ENCODE measurements around the gene ARHGAP8.
"Not testable (repeated sequence)": the region's sequence is repeated elsewhere in the genome, so short reads cannot be mapped to it uniquely, and the experiment has no call there.

ARHGAP8 gene

GRCh38 chr22:44855855-44856254 lies 103.5 kb downstream of the ARHGAP8 start:
- DNase-seq (ENCODE audit: low read depth in 2 of 2), result no peak

DNA sequence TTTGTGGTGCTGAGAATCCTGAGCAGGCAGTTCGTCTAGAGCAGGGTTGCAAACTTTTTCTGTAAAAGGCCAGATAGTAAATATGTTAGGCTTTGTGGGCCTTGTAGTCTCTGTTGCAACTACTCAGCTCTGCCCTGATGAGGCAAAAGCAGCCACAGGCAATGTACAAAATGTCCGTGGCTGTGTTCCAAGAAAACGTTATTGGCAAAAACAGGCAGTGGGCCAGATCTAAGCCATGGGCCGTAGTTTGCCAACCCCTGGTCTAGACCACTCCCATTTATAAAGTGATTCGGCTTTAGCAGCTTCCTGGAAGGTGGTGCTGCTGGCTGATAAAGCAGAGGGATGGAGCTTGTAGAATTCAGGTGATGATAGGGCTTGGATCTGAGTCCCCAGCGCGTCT lies 106.4 kb downstream of the ARHGAP8 start:
- DNase-seq (ENCODE audit: low read depth in 2 of 2), result not testable (repeated sequence)

- DNase-seq (ENCODE audit: low read depth in 2 of 2), result no peak
Measured at GRCh38 chr22:44859641-44860040, 107.3 kb downstream of the ARHGAP8 start.

DNA sequence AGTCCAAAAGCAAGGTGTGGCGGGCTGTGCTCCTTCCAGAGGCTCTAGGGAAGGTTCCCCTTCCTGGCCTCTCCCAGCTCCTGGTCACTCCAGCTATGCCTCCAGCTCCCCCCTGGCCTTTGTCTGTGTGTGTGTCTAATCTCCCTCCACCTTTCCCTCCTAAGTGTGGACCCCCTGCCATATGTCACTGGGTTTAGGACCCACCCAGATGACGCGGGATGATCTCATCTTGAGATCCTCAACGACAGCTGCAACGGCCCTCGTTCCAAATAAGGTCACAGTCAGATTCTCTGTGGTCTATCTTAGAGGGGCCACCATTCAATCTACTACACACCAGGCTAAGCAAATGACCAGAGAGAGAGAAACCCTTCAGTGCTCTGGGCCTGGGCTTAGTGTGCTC lies 107.9 kb downstream of the ARHGAP8 start:
- DNase-seq (ENCODE audit: low read depth in 2 of 2), result no peak

GRCh38 chr22:44861245-44861644 lies 108.9 kb downstream of the ARHGAP8 start:
- no peak for DNase-seq (ENCODE audit: low read depth in 2 of 2)

GRCh38 chr22:44862281-44862680 lies 109.9 kb downstream of the ARHGAP8 start:
- no peak for DNase-seq (ENCODE audit: low read depth in 2 of 2)

DNA sequence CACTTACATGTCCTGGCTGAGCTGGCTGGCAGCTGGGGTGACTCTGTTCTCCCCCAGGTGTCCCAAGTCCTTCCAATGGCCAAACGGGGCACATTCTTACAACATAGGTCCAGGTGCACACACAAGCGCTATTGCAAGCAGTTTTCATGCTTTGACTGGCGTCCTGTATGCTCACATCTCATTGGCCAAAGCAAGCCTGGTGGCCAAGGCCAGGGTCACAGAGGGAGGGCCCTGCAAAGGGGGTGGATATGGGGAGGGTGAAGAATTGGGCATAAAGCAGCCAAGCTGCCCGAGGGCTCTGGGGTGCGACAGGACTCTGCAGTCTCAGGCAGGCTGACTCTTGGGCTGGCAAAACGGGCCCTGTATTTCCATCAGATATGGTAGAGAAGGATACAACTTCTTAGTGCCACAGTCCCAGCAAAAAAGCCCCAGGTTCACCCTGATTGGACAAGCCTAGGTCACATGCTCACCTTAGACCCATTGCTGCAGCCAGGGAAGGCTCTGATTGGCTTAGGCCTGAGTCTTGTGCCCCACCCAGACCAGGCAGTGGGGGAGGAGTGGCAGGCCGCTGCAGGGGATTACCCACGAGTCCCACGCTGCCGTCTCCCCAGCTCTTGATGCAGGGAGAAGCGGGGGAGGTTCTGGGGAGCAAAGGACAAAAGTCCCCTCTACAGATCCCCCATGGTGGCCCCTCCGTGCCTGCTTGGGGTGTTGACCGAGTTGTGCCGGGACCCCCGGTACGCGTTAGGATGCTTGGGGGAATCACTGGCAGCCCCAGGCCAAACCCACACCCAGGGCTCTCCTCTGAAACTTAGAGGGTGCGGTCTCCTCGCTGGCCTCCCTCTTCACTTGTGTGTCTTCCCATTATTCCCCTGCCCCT lies 110.8 kb downstream of the ARHGAP8 start:
- DNase-seq (ENCODE audit: low read depth in 2 of 2), result no peak

- DNase-seq (ENCODE audit: low read depth in 2 of 2), result no peak
Measured at GRCh38 chr22:44865193-44866057, 113.0 kb downstream of the ARHGAP8 start.

DNA sequence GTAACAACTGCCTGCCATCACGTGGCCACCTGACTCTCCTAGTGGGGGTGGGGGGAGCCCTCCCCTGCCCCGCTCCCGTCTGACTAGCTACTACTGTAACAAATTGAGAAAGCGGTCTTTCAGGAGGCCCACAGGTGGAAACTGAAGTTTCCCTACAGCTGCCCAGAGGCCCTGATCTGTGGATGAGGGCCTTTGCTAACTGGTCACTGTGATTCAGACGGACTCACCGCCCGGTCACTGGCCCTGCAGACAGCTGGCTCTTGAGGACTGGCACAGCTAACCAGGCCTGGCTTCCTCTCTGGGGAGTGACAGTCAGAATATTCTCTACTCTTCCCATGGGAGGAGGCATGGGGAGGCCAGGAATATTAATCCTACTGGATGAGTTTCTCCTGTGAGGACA lies 116.8 kb downstream of the ARHGAP8 start:
- DNase-seq (ENCODE audit: low read depth in 2 of 2), result no peak

GRCh38 chr22:44870021-44870420 lies 117.6 kb downstream of the ARHGAP8 start:
- no peak for DNase-seq (ENCODE audit: low read depth in 2 of 2)

- DNase-seq (ENCODE audit: low read depth in 2 of 2), result no peak
Measured at GRCh38 chr22:44871782-44872181, 119.4 kb downstream of the ARHGAP8 start.

DNA sequence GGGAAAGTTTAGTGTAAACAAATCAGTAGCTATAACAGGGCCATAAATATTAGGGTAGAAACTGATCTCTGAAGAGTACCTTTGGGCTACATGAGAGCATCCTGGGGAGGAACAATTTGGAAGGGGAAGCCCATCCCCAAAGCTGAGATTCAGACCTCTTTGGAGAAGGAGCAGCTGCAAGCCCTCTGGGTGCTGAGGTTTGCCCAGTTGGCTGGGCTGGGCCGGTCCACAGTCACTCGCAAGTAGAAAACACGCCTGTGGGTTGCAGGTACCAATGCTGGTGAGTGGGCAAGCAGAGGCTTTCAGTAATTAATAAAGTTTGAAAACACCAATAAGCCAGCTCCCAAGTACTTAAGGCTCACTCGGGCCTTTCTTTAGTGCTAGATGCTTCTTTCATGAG lies 124.5 kb downstream of the ARHGAP8 start:
- no peak for DNase-seq (ENCODE audit: low read depth in 2 of 2)

- no peak for DNase-seq (ENCODE audit: low read depth in 2 of 2)
Measured at GRCh38 chr22:44878483-44879300, 126.3 kb downstream of the ARHGAP8 start.

DNA sequence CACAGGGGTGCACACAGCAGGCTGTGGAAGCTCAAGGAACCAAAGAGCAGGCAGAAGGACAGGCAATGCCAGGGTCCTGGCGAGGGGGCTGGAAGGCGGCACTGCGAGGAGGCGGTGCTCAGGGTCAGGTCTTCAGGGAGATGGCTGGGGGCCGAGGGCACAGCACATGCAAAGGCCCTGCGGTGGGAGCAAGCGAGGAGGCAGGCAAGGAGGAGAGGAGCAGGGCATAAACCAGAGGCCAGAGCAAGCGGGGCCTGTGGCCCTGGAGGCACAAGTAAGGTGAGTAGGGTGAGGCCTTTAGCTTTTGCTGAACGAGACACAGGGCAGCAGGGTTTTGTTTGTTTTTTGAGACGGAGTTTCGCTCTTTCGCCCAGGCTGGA lies 126.9 kb downstream of the ARHGAP8 start:
- no peak for DNase-seq (ENCODE audit: low read depth in 2 of 2)

DNA sequence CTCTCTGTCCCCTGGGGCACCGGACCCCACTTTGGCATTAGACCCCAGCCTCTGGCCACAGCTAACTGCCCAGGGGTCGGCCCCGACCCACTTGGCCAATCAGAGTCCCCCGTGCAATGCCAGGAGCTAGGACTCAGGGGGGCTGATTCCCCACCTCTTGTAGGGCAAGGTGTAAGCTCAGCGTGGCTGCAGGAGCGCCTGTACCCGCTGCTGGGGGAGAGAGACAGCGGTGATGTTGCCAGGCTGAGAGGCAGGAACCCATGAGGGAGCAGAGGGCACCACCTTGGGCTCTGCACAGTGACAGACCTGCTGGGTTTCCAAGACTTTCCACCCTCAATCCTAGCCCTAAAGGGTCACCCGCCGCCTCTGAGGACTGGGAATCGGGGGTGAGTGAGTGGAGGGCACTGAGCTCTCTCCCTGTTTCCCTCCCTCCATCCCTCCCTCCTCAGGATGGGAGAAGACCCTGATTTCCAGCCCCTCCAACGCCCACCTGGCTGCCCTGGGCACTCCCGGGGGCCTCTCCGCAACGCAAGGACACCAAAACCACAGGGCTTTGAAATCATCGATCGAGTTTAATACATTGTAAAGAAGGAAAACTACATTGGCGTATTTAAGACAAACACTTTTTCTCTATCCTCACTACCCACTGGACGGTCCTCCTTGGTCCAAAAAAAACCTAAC lies 128.4 kb downstream of the ARHGAP8 start:
- DNase-seq (ENCODE audit: low read depth in 2 of 2), result no peak

DNA sequence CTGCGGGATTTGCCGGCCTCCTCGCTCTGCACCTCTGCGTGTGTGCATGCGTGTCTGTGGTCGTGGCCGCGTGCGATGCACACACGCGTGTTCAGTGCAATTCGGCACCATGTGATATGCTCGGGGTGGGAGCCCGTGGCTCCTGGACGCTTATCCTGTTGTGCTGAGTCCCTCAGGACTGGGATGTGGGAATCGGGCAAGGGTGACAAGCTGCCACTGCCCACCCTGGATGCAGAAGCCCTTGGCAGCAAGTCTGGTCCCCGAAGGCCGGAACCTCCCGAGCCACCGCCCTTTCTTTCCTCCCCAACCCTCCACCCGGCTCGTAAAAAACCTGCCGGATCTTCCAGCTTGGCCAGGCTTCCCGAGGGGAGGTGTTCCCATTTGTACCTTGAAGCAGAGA lies 129.2 kb downstream of the ARHGAP8 start:
- no peak for DNase-seq (ENCODE audit: low read depth in 2 of 2)

GRCh38 chr22:44882226-44882905 lies 130.0 kb downstream of the ARHGAP8 start:
- no peak for DNase-seq (ENCODE audit: low read depth in 2 of 2)

GRCh38 chr22:44883011-44883421 lies 130.6 kb downstream of the ARHGAP8 start:
- DNase-seq (ENCODE audit: low read depth in 2 of 2), result no peak

- no peak for DNase-seq (ENCODE audit: low read depth in 2 of 2)
Measured at GRCh38 chr22:44884562-44884961, 132.2 kb downstream of the ARHGAP8 start.

GRCh38 chr22:44884968-44885805 lies 132.8 kb downstream of the ARHGAP8 start:
- no peak for DNase-seq (ENCODE audit: low read depth in 2 of 2)
